K562 (cell line): Measurements from ENCODE around the gene HYAL1.

Source experiments
- CTCF ChIP-seq, 3 experiments: IDR thresholded peaks in 2 of 3; conservative IDR thresholded peaks in 1 of 3; 2 replicates each; pipeline ENCODE4 v1.5.1; 2011 to 2012; ENCODE audit warnings: low read length in 3 of 3, mild to moderate bottlenecking in 3 of 3, control low read depth in 2 of 3, improper control_type of control experiment in 1 of 3, inconsistent platforms in 1 of 3, low read depth in 1 of 3, mixed read lengths in 1 of 3, moderate library complexity in 1 of 3; ENCODE audit not compliant: insufficient read depth in 2 of 3
- ELK1 ChIP-seq: sonication (generic); formaldehyde crosslinking; IDR thresholded peaks from 2 replicates; pipeline ENCODE4 v1.8.1; 2022; ENCODE audit warnings: missing genetic modification reagents
- EP300 ChIP-seq: IDR thresholded peaks from 2 replicates; pipeline ENCODE4 v1.6.1; 2012; ENCODE audit warnings: low read length, improper control_type of control experiment
- FOSL1 ChIP-seq: fragments of 200-800 bp; sonication (Bioruptor generic); conservative IDR thresholded peaks from 2 replicates; pipeline ENCODE4 v1.6.1; 2016; ENCODE audit warnings: missing genetic modification characterization, missing compliant biosample characterization
- GABPA ChIP-seq: fragments of 200-800 bp; sonication (Bioruptor generic); conservative IDR thresholded peaks from 2 replicates; pipeline ENCODE4 v1.6.1; 2016; ENCODE audit warnings: low read depth, missing genetic modification characterization, missing compliant biosample characterization
- GTF2F1 ChIP-seq: IDR thresholded peaks from 2 replicates; pipeline ENCODE4 v1.6.1; 2011; ENCODE audit warnings: low read depth, low read length, improper control_type of control experiment
- KDM5B ChIP-seq: fragments of 200-600 bp; sonication (generic); IDR thresholded peaks from 2 replicates; pipeline ENCODE4 v1.6.1; 2012; ENCODE audit warnings: low read depth, mild to moderate bottlenecking, moderate library complexity, low read length, control low read depth, inconsistent platforms; ENCODE audit not compliant: insufficient replicate concordance
- KLF6 ChIP-seq: fragments of 250-450 bp; sonication (Bioruptor Pico); IDR thresholded peaks from 2 replicates; pipeline ENCODE4 v1.4.0; 2020; ENCODE audit warnings: mild to moderate bottlenecking, moderate library complexity, borderline replicate concordance
- NR0B1 ChIP-seq: fragments of 450-650 bp; IDR thresholded peaks from one replicate; pipeline ENCODE4 v1.6.1; 2018; ENCODE audit warnings: mild to moderate bottlenecking, moderate library complexity; ENCODE audit not compliant: partially characterized antibody
- PPARD ChIP-seq: fragments of 250-450 bp; sonication (Bioruptor Pico); IDR thresholded peaks from 2 replicates; pipeline ENCODE4 v1.8.0; 2022; ENCODE audit warnings: inconsistent platforms, mild to moderate bottlenecking, moderate library complexity
- RCOR1 ChIP-seq, 2 experiments: IDR thresholded peaks; 2 replicates each; pipeline ENCODE4 v1.6.1; 2012; ENCODE audit warnings: low read depth in 2 of 2, low read length in 2 of 2, borderline replicate concordance in 1 of 2, improper control_type of control experiment in 1 of 2
- STAT5A ChIP-seq: IDR thresholded peaks from 2 replicates; pipeline ENCODE4 v1.6.1; 2012; ENCODE audit warnings: low read length, inconsistent platforms, borderline replicate concordance
- ZNF224 ChIP-seq: sonication (generic); formaldehyde crosslinking; IDR thresholded peaks from 2 replicates; pipeline ENCODE4 v1.8.0; 2022; ENCODE audit warnings: mild to moderate bottlenecking, missing genetic modification reagents
- ZNF274 ChIP-seq: IDR thresholded peaks from 2 replicates; pipeline ENCODE4 v1.6.1; 2011; ENCODE audit warnings: low read depth, mild to moderate bottlenecking, low read length, moderate library complexity, borderline replicate concordance

- TF ChIP-seq FOSL1 (tag) (no peak), RCOR1 (IDR thresholded peaks at IDR 0.05; ENCODE audit: borderline replicate concordance in 1 of 2, low read depth in 2 of 2, low read length in 2 of 2) (no peak), PPARD (CRISPR knock-in tag) (no peak), ZNF274 (no peak), GTF2F1 (no peak), KDM5B (no peak), GABPA (tag) (no peak), NR0B1 (no peak), KLF6 (CRISPR knock-in tag) (no peak), STAT5A (no peak), ELK1 (CRISPR knock-in tag) (no peak), ZNF224 (CRISPR knock-in tag) (no peak), CTCF (IDR thresholded peaks at IDR 0.05 in 2 of 3, conservative IDR thresholded peaks at IDR 0.05 in 1 of 3; ENCODE audit: insufficient read depth in 2 of 3, low read depth in 1 of 3, low read length in 3 of 3) (peak; percentile 6 to 46 (median 29); a peak in 2 of 6 replicates), EP300 (no peak)
These were observed 46.1 kb downstream of the HYAL1 start for GRCh38 chr3:50256978-50257890.
